Measurements from ENCODE around the gene CRX. TPM values are rescaled to one million over a fixed set of nuclear protein-coding genes. Genes with fewer than 3 reads are reported as not detected.
"Not testable (repeated sequence)": the region's sequence is repeated elsewhere in the genome, so short reads cannot be mapped to it uniquely, and the experiment has no call there.

The CRX gene
- not detected in 2 replicates for total RNA-seq (2022)
- Bru-seq, nascent RNA, result not detected
- BruChase-seq, experiment 1, labeled RNA remaining after a 6-hour chase, result percentile 9 among the genes with signal in this experiment
- BruChase-seq, experiment 2, labeled RNA remaining after a 2-hour chase, result not detected
- long read RNA-seq, result 0 reads

- no peaks in the 10 kb centered on the region for H3K4me1 Mint-ChIP-seq (ENCODE audit: insufficient read depth, unreplicated experiment)
- no peak within 1 kb of the TSS for H3K27ac Mint-ChIP-seq (ENCODE audit: low read depth, unreplicated experiment)
- no peak for TF ChIP-seq CTCF (IDR thresholded peaks at IDR 0.05; ENCODE audit: unreplicated experiment)
Observed at GRCh38 chr19:47821460-47822020, at the start of gene CRX. CRX (plus strand) TSS chr19:47821937; CDS start chr19:47834444, 12,507 bp downstream.

GRCh38 chr19:47776568-47776967, 45.2 kb upstream of the CRX start:
- intact Hi-C loops (cut with micrococcal nuclease), result no loop called here
- Mint-ChIP-seq H3K27me3 (ENCODE audit: insufficient read depth, unreplicated experiment) (no peaks in the 10 kb centered on the region), H3K4me1 (ENCODE audit: insufficient read depth, unreplicated experiment) (peaks cover 25% of the 10 kb centered on the region), H3K4me3 (ENCODE audit: unreplicated experiment) (no peak overlapping the region), H3K36me3 (ENCODE audit: insufficient read depth, unreplicated experiment) (peaks cover 16% of the 10 kb centered on the region), H3K27ac (ENCODE audit: low read depth, unreplicated experiment) (no peak overlapping the region), H3K9me3 (ENCODE audit: unreplicated experiment) (no peaks in the 10 kb centered on the region)
- POLR2A ChIA-PET, result interaction anchor here (1.1 to 1.6 kb wide), 2 partner anchors 28 to 63 kb away, joined by 3 read pairs; partner anchors contain the start of gene EHD2
- peak; percentile 64 for DNase-seq (ENCODE audit: unreplicated experiment)
- CTCF ChIA-PET, result interaction anchor here (0.7 to 1.7 kb wide), 2 partner anchors 13 to 86 kb away, joined by 3 to 5 read pairs; no protein-coding TSS in a partner anchor
- no TSS peak for BruUV-seq (replicated peaks)
- no peak for TF ChIP-seq CTCF (IDR thresholded peaks at IDR 0.05; ENCODE audit: unreplicated experiment)

More at GRCh38 chr19:47821460-47822020, at the start of gene CRX:
- no TSS peak for BruUV-seq (replicated peaks)
- intact Hi-C loops (cut with micrococcal nuclease), result no loop called here
- Mint-ChIP-seq H3K27me3 (ENCODE audit: insufficient read depth, unreplicated experiment) (peaks cover 40% of the 10 kb centered on the region), H3K4me3 (ENCODE audit: unreplicated experiment) (no peak within 1 kb of the TSS), H3K9me3 (ENCODE audit: unreplicated experiment) (no peaks in the 10 kb centered on the region), H3K36me3 (ENCODE audit: insufficient read depth, unreplicated experiment) (no peaks in the 10 kb centered on the region)
- ChIA-PET CTCF (interaction anchor here (1.0 kb wide), 1 partner anchor 36 kb away, joined by 3 read pairs; no protein-coding TSS in a partner anchor), POLR2A (no interaction called here)
- no peak for DNase-seq (ENCODE audit: unreplicated experiment)

GRCh38 chr19:47777245-47778048, 44.3 kb upstream of the CRX start:
- H3K36me3 Mint-ChIP-seq (ENCODE audit: insufficient read depth, unreplicated experiment), result peaks cover 24% of the 10 kb centered on the region
- H3K27me3 Mint-ChIP-seq (ENCODE audit: insufficient read depth, unreplicated experiment); H3K9me3 Mint-ChIP-seq (ENCODE audit: unreplicated experiment); DNase-seq (ENCODE audit: unreplicated experiment); intact Hi-C loops (cut with micrococcal nuclease); BruUV-seq (replicated peaks): not testable (repeated sequence)
- ChIA-PET CTCF (interaction anchor here (0.9 to 1.7 kb wide), 3 partner anchors 10 to 12 kb away, joined by 3 to 5 read pairs (median 3); no protein-coding TSS in a partner anchor), POLR2A (interaction anchor here (0.7 to 1.6 kb wide), 9 partner anchors 10 to 429 kb away, joined by 3 to 4 read pairs (median 3); partner anchors contain the start of genes DHX34 and EHD2)
- peaks cover 27% of the 10 kb centered on the region for H3K4me1 Mint-ChIP-seq (ENCODE audit: insufficient read depth, unreplicated experiment)
- H3K4me3 Mint-ChIP-seq (ENCODE audit: unreplicated experiment), result peak overlapping the region; percentile 94
- peak overlapping the region; percentile 99 for H3K27ac Mint-ChIP-seq (ENCODE audit: low read depth, unreplicated experiment)

GRCh38 chr19:47778049-47778953, 43.4 kb upstream of the CRX start, which contains the start of gene SELENOW:
SELENOW (plus strand) TSS chr19:47778703; CDS start chr19:47778786, 83 bp downstream.
- peak; percentile 75 for DNase-seq (ENCODE audit: unreplicated experiment)
- H3K4me3 Mint-ChIP-seq (ENCODE audit: unreplicated experiment), result peak within 1 kb of the TSS; percentile 94
- peaks cover 33% of the 10 kb centered on the region for H3K36me3 Mint-ChIP-seq (ENCODE audit: insufficient read depth, unreplicated experiment)
- H3K9me3 Mint-ChIP-seq (ENCODE audit: unreplicated experiment), result no peaks in the 10 kb centered on the region
- peak within 1 kb of the TSS; percentile 99 for H3K27ac Mint-ChIP-seq (ENCODE audit: low read depth, unreplicated experiment)
- H3K4me1 Mint-ChIP-seq (ENCODE audit: insufficient read depth, unreplicated experiment), result peaks cover 23% of the 10 kb centered on the region
- no peak for TF ChIP-seq CTCF (IDR thresholded peaks at IDR 0.05; ENCODE audit: unreplicated experiment)
- BruUV-seq (replicated peaks), result no TSS peak
- ChIA-PET CTCF (interaction anchor here (0.6 to 1.0 kb wide), 3 partner anchors 9 to 52 kb away, joined by 3 to 5 read pairs (median 3); no protein-coding TSS in a partner anchor), POLR2A (interaction anchor here (0.7 to 1.5 kb wide), 10 partner anchors 10 to 430 kb away, joined by 3 to 4 read pairs (median 3); partner anchors contain the start of gene DHX34)
- intact Hi-C loops (cut with micrococcal nuclease), result no loop called here
- H3K27me3 Mint-ChIP-seq (ENCODE audit: insufficient read depth, unreplicated experiment), result no peaks in the 10 kb centered on the region

Data from MCF 10A (cell line).